ENCODE results near the gene VPS13D. TPM values are rescaled to one million over a fixed set of nuclear protein-coding genes. Genes with fewer than 3 reads are reported as not detected.
A peak's percentile ranks its signal among the peaks of the same experiment; 100 is the strongest.
"Not testable (repeated sequence)": the region's sequence is repeated elsewhere in the genome, so short reads cannot be mapped to it uniquely, and the experiment has no call there.

VPS13D gene
- total RNA-seq, 2 donors from 2014 or later = 70.1 to 129 TPM

- peaks cover 83 to 99% of the 10 kb centered on the region in 2 donors for H3K4me1 ChIP-seq (ENCODE audit: control insufficient read depth in 1 of 2, low read depth in 2 of 2)
- peak overlapping the region; percentile 92 to 94 for H3K27ac ChIP-seq
- no peak for ATAC-seq (ENCODE audit: insufficient number of reproducible peaks, low FRiP score, low read depth)
Measured at GRCh38 chr1:12453400-12454343, 223.8 kb downstream of the VPS13D start.

GRCh38 chr1:12454406-12455391, 224.9 kb downstream of the VPS13D start:
- DNase-seq (ENCODE audit: low spot score) = no peak
- no peaks in the 10 kb centered on the region for H3K9me3 ChIP-seq
- no peak for ATAC-seq (ENCODE audit: insufficient number of reproducible peaks, low FRiP score, low read depth)
- TF ChIP-seq CTCF (IDR thresholded peaks at IDR 0.05) = no peak
- no peaks in the 10 kb centered on the region for H3K27me3 ChIP-seq (replicated peaks; ENCODE audit: insufficient read depth)
- H3K4me1 ChIP-seq (ENCODE audit: control insufficient read depth in 1 of 2, low read depth in 2 of 2) = peaks cover 73 to 96% of the 10 kb centered on the region in 2 donors
- peak overlapping the region; percentile 2 for H3K4me3 ChIP-seq
- H3K27ac ChIP-seq = peak overlapping the region; percentile 92 to 94
- H3K36me3 ChIP-seq = no peaks in the 10 kb centered on the region

More at GRCh38 chr1:12453400-12454343, 223.8 kb downstream of the VPS13D start:
- H3K4me3 ChIP-seq = peak overlapping the region; percentile 2
- DNase-seq (ENCODE audit: low spot score) = no peak
- no peaks in the 10 kb centered on the region for H3K9me3 ChIP-seq
- H3K27me3 ChIP-seq (replicated peaks; ENCODE audit: insufficient read depth) = no peaks in the 10 kb centered on the region
- TF ChIP-seq CTCF (IDR thresholded peaks at IDR 0.05) = no peak
- no peaks in the 10 kb centered on the region for H3K36me3 ChIP-seq

- H3K27ac ChIP-seq = peak overlapping the region; percentile 66 to 94
- not testable (repeated sequence) for H3K36me3 ChIP-seq; H3K9me3 ChIP-seq; H3K4me3 ChIP-seq; H3K27me3 ChIP-seq (replicated peaks; ENCODE audit: insufficient read depth); ATAC-seq (ENCODE audit: insufficient number of reproducible peaks, low FRiP score, low read depth); DNase-seq (ENCODE audit: low spot score)
- H3K4me1 ChIP-seq (ENCODE audit: control insufficient read depth in 1 of 2, low read depth in 2 of 2) = peaks cover 66 to 95% of the 10 kb centered on the region in 2 donors
Measured at GRCh38 chr1:12456081-12456480, 226.3 kb downstream of the VPS13D start.

- H3K9me3 ChIP-seq = no peaks in the 10 kb centered on the region
- H3K36me3 ChIP-seq = no peaks in the 10 kb centered on the region
- TF ChIP-seq CTCF (IDR thresholded peaks at IDR 0.05) = no peak
- ATAC-seq (ENCODE audit: insufficient number of reproducible peaks, low FRiP score, low read depth) (no peak), DNase-seq (ENCODE audit: low spot score) (no peak)
- H3K4me3 ChIP-seq = no peak overlapping the region
- no peaks in the 10 kb centered on the region for H3K27me3 ChIP-seq (replicated peaks; ENCODE audit: insufficient read depth)
- peaks cover 66 to 95% of the 10 kb centered on the region in 2 donors for H3K4me1 ChIP-seq (ENCODE audit: control insufficient read depth in 1 of 2, low read depth in 2 of 2)
- peak overlapping the region; percentile 66 to 94 for H3K27ac ChIP-seq
Measured at GRCh38 chr1:12456979-12457378, 227.1 kb downstream of the VPS13D start.

- H3K9me3 ChIP-seq = no peaks in the 10 kb centered on the region
- no peak overlapping the region for H3K4me3 ChIP-seq
- no peak for TF ChIP-seq CTCF (IDR thresholded peaks at IDR 0.05)
- DNase-seq (ENCODE audit: low spot score) (no peak), ATAC-seq (ENCODE audit: insufficient number of reproducible peaks, low FRiP score, low read depth) (no peak)
- no peaks in the 10 kb centered on the region for H3K27me3 ChIP-seq (replicated peaks; ENCODE audit: insufficient read depth)
- peak overlapping the region; percentile 66 to 94 for H3K27ac ChIP-seq
- peaks cover 69 to 95% of the 10 kb centered on the region in 2 donors for H3K4me1 ChIP-seq (ENCODE audit: control insufficient read depth in 1 of 2, low read depth in 2 of 2)
- H3K36me3 ChIP-seq = no peaks in the 10 kb centered on the region
Measured at GRCh38 chr1:12457771-12458170, 227.9 kb downstream of the VPS13D start.

All from thoracic aorta (tissue), 2 donors.